ENCODE results near the gene EPB41L1.
A peak's percentile ranks its signal among the peaks of the same experiment; 100 is the strongest.
"Not testable (repeated sequence)": the region's sequence is repeated elsewhere in the genome, so short reads cannot be mapped to it uniquely, and the experiment has no call there.

Gene EPB41L1

GRCh38 chr20:36126836-36127527, 27.6 kb upstream of the EPB41L1 start:
- no peak for DNase-seq

DNA sequence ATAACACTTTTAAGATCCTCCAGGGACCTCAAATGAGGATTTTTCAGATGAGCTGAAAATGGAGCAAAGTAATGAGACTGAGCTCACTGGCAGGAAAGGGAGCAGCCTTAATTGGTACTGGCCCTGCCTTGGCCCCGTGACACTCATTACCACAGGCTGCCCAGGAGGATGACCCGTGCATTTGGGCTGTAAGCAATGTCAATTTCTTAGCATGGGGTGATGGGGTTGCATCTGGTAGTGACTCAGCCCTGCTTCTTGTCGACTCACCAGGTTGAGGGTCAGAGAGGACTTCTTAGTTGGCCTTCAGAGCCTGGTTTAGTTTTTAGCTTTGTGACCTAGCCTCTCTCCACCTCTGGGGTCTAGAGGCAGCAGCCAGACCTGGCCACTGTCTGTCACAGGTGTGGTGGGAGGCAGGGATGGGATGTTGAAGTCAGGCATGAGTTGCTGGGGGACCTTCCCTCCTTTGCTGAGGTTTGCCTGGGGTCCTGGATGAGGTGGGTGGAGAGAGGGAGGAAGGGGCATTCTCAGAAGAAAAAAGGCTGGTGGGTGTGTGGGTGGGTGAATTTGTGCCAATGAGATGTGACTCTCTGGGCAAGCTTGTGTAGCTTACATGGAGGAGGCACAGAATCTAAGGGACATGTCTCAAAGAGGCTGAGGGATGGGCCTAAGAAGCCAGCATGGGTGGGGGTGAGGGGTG, 25.9 kb upstream of the EPB41L1 start:
- no peak for DNase-seq

DNA sequence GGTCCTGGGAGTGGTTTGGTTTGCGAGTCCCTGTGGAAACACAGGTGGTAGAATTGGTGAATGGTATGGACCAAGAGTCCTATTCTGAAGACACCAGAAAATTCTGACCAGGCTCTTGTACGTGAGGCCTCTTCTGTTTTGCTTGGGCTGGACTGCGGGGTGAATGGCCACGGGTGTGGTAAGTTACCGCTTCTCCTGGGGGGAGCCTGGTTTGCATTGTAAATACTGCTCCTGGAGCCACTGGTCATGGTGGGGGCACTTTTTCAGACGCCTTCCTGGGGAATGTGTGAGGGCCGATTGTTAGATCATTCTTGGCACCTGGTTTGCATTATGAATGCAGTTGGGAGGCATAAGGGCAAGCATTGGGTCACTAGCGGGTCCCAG, 25.4 kb upstream of the EPB41L1 start:
- no peak for DNase-seq

GRCh38 chr20:36130390-36130789, 24.1 kb upstream of the EPB41L1 start:
- DNase-seq, result no peak

DNA sequence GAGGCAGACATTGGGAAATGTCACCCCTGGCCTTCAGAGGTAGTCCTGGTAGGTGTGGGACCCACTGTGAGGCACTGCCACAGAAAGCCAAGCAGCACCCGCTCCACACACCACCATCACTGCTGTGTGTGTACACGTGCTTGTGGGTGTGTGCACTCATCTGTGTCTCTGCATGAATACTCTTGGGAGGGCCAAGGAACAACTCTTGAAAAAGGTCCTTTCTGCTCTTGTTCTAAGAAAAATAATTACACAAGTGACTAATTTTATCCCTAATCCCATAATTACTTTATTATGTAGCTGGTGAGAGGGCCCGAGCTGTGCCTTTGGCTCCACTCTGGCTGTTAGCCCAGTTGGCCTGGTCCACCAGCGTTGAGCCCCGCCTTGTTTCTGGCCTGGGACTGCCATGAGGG, 21.7 kb upstream of the EPB41L1 start:
- DNase-seq, result no peak

GRCh38 chr20:36133821-36134220, 20.7 kb upstream of the EPB41L1 start:
- DNase-seq, result no peak

DNA sequence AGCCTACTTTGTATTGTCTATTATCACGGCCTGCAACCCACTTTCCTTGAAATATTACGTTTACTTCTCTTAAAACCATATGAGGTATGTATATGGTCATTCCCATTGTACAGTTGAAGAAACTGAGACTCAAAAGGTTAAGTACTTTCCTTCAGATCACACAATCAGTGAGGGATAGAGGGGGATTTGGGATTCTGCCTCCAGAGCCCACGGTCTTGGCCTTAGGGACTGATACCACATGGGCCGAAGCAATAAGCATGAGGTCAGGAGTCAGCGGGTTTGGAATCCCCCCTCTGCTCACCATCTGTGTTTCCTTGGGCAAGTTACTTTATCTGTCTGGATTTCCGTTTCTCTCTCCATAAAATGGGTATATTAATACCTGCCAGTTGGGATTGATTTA, 19.4 kb upstream of the EPB41L1 start:
- no peak for DNase-seq

DNA sequence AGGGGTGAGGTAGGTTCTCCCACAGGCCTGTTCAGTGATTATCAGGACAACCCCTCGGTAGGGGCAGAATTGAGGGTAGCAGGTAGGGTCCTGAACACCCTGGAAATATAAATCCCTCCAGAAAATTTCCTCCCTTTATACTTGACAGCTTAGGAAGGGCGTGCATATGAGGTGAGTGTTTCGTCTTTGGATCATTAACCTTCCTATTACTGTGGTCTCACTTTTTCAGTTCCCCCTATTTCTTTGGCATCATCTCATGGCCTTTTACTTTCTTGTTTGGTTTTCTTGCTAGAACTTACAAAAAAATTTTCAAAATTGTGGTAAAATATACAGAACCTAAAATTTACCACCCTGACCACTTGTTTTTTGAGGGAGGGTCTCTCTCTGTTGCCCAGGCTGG, 18.7 kb upstream of the EPB41L1 start:
- no peak for DNase-seq

DNA sequence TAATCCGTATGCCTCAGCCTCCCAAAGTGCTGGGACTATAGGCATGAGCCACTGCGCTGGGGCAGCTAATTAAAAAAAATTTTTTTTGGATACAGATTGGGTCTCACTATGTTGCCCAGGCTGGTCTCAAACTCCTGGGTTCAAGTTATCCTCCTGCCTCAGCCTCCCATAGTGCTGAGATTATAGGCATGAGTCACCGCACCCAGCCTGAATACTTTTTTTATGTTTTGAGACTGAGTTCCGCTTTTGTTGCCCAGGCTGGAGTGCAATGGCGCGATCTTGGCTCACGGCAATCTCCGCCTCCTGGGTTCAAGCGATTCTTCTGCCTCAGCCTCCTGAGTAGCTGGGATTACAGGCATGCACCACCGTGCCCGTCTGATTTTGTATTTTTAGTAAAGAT, 17.2 kb upstream of the EPB41L1 start:
- not testable (repeated sequence) for DNase-seq

DNA sequence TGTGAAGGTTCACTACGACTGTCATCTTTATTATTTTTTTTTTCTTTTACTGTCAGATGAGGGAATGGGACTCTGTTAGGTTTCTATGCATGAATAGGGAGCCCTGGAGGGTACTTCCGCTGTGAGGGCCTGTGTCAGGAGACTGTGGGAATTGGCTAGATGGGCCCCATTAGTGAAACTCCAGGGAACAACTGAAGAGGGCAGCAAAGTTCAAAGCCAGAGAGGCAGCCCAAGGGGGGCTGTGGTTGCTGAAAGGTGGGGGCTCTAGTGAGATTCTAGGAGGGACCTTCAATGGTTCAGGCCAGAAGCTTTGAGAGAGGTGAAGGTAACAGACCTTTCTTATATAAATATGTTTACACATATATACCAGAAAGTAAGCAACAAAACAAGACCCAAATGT, 13.2 kb upstream of the EPB41L1 start:
- no peak for DNase-seq

DNA sequence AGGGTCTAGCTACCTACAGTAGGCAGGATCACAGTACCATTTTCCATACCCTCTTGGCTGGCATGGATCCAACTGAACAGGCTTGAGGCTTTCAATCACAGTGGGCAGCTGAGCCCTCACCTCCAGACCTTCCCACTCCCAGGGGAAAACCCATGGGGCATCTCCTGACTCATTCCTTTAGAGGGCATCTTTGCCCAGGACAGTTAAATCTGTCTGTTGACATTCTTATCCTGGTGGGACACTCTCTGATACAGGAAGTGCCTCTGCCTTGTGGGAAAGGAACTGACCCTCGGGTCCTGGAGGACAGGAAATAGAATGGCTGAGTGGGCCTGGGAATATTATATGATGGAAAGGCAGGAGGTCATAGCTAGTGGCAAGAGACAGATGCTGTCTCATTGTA, 10.2 kb upstream of the EPB41L1 start:
- DNase-seq, result no peak

DNA sequence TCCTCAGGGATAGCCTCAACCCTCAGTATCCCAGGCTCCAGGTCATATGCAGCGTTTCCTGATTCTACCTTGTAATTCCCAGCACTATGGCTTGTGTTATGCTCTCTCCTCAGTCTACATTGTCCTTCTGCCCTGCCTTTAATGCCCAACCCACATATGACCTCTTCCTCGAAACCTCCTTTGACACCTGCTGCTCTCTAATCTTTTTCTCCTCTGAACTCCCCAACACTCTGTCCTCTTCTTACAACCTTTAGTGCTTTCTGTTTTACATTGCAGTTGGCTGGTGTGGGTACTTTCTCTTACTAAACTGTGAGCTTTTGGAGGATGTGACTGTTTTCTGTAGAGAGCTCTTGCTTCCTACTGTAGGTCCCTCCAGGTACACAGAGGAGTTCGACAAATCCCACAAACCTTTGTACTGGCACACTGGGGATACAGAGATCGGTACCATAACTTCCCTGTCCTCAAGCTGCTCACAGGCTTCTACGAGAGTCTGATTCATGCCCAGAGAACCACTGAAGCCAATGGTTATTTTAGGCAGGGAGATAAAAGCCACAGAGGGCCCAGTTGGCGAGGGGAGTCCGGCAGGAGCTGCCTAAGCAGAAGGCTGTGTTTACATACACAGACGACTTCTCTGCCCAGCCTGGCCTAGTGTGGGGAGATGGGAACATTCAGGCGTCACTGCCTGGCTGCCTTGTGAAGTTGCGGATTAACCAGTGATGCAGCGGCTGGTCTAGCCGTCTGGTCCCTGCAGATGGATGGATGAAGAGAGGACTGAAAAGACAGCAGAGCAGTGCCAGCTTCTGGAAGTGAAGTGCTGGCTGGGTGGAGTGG, 8.4 kb upstream of the EPB41L1 start:
- DNase-seq, result peak; percentile 8

GRCh38 chr20:36147690-36148089, 6.8 kb upstream of the EPB41L1 start:
- DNase-seq, result no peak

DNA sequence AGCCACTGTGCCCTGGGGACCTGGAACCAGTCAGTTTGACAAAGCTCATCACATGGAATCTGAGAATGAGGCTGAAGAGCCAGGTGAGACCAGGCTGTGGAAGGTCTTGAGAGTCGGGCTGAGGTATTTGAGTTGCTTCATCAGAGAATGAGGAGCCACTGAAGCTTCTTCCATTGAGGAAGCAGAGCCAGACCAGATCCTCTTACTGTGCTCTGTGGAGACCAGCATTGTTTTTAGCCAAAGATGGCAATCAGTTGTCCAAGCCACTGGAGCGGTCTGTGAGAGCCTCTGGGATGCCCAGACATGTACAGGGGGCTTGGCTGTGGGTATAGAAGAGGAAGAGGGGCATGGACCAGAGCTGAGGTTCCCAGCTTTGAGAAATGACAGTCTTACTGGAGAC, 6.1 kb upstream of the EPB41L1 start:
- no peak for DNase-seq

DNA sequence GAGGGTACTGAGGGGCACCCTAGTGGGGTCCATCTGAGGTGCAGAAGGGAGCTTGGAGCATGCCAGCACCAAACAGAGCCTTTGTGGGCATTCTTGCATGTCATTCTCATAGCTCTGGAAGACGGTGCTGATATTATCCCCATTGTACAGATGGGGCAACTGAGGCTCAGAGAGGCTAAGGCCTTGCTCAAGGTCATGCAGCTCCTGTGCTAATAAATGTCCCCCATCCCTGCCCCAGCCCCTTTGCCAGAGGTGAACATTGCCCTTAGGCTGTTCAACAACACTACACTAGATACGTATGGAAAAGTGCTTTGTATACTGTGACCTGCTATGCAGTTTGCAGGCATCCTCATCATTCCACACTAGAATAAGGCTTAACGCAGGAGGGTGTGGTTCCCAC, 5.5 kb upstream of the EPB41L1 start:
- no peak for DNase-seq

DNA sequence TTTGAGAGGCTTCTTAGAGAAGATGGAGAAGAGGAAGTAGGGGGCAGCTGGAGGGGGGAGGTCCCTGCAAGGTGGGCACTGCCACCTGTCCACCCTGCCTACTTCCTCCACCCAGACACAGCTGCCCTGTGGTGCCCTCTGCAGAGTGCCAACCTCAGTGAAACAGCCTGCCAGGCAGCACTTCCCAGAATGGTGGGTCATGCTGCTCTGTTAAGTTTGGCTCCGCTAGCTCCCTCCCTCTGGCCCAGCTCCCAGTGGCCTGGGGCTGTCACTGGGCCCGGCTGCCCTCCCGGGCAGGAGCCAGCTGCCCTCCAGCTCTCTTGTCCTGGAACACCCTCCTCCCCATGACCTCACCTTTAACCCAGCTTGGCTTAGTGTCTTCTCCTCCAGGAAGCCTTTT, 5.1 kb upstream of the EPB41L1 start:
- DNase-seq, result no peak

- no peak for DNase-seq
Measured at GRCh38 chr20:36150489-36150846, 4.1 kb upstream of the EPB41L1 start.

DNA sequence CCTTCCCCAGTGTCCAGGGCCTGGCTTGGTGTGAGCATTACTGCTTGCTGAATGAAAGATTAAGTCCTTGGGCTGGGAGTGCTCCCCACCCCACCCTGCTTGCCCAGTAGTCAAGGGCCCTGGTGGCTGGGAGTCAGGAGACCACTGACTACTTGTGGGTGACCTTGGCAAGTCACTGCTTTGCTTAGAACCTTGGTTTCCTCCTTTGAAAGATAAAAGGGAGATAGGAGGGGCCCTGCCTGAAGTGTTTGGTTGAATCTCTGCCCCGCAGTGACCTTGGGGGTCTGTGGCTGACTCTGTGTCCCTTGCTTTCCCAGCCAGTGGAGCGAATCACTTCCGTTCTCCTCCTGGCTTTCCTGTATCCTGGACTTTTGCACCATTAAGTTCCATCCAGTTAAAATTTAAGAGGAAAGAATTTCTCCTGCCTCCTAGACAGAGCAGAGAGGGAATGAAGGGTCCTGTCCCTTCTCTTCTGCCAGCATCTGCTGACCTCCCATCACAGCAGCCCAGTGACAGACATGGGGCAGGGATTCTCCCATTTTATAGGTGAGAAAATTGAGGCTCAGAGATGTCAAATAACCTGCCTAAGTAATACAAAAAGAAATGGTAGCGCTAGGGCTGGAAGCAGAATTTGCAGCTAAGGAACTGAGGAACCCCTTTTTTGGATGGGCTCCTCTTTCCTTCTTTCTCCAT, 3.5 kb upstream of the EPB41L1 start:
- DNase-seq, result no peak

DNA sequence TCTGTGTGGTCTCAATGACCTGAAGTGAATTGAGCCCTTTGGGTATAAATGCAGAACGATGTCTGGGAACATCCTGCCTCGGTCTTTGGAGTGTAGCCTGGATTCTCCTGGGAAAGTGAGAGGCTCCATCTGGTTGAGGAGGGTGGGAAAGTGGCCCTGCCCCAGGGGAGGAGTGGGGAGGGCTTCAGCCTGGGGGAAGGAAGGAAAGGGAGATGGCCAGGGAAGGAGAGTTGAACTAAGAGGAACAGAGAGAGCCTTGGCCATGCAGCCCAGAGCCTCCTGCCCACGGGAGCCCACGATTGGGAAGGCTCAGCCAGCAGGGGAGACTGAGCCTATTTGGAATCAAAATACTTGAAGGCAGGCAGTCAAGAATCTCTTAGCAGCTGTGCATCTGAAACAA, 2.3 kb upstream of the EPB41L1 start:
- DNase-seq, result no peak

GRCh38 chr20:36153204-36153603, 1.3 kb upstream of the EPB41L1 start:
- no peak for DNase-seq

DNA sequence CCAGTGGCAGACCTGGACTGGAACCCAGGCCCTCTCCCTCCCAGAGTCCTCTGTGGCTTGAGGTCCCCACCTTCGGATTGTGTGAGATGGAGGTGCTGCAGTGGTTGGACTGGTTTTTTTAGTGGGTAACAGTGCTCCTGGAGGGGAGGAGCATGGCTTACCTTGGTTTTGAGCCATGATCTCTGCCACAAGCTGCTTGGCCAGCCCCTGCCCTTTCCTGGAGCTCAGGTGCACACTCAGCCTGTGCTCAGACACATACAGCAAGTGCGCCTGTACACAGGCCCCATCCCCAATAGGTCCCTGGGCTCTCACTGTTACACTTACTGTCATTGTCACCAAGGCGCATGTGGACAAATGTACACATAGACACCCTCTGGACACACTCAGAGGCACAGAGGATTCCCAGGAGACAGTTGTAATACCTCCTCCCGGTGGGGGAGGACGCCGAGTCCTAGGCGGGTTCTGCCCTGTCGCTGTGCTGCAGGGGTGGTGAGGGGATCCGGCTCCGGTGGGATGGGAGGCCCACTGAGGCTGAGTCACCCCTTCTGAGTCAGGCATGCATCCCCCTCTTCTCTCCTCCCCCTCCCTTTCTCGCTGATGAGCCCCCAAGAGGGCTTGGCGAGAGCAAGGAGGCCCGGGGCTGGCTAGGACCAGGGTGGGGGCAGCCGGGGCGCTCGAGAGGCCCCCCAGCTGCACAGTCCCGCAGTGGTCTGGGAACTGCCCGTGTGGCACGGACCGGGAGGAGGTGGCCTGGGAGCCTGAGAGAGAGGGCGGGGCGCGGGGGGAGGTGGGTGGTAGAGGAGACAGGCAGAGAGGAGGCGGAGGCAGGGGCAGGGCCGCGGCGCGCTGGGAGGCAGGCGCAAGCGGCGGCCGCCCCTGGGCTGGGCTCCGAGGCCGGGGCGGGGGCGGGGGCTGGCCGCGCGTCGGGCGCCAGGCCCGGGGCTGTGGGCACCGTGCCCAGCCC, 522 bp upstream of the EPB41L1 start:
- peak; percentile 39 for DNase-seq

GRCh38 chr20:36155629-36155971, 1.1 kb downstream of the EPB41L1 start:
- no peak for DNase-seq

Data from NCI-H1694 treated with DMSO at 0.1 percent for 48 hours (cell line).